Calu3 (cell line): ENCODE results near the gene SLC52A3. TPM values are rescaled to one million over a fixed set of nuclear protein-coding genes. Genes with fewer than 3 reads are reported as not detected.

Source experiments
- BruUV-seq: library from RNA; stranded (reverse); fragments of 400-500 nt; replicated peaks from 2 replicates; lab custom pipeline; 2021; lab: Mats Ljungman, UMichigan
- CTCF ChIA-PET: fragments of 300-600 bp; sonication (Branson Sonifier 250); formaldehyde crosslinking; loops from one replicate; lab custom pipeline; 2022; ENCODE audit warnings: antibody characterized with exemption; lab: Charles Lee
- DNase-seq: peaks from one replicate; pipeline ENCODE4 v3.0.0; 2022
- H3K27ac Mint-ChIP-seq: one replicate; pipeline ENCODE4 v1.8.0; 2022; ENCODE audit warnings: mixed read lengths; ENCODE audit not compliant: unreplicated experiment
- H3K27me3 Mint-ChIP-seq: one replicate; pipeline ENCODE4 v1.8.0; 2022; ENCODE audit warnings: mixed read lengths; ENCODE audit not compliant: unreplicated experiment
- H3K36me3 Mint-ChIP-seq: one replicate; pipeline ENCODE4 v1.8.0; 2022; ENCODE audit warnings: mild to moderate bottlenecking, moderate library complexity, mixed read lengths; ENCODE audit not compliant: insufficient read depth, unreplicated experiment
- H3K4me1 Mint-ChIP-seq: one replicate; pipeline ENCODE4 v1.8.0; 2022; ENCODE audit warnings: mild to moderate bottlenecking, low read depth, mixed read lengths; ENCODE audit not compliant: unreplicated experiment
- H3K4me3 Mint-ChIP-seq: one replicate; pipeline ENCODE4 v1.8.0; 2022; ENCODE audit warnings: mild to moderate bottlenecking, low read depth, moderate library complexity, mixed read lengths; ENCODE audit not compliant: unreplicated experiment
- H3K9me3 Mint-ChIP-seq: one replicate; pipeline ENCODE4 v1.8.0; 2022; ENCODE audit warnings: low read depth, mixed read lengths; ENCODE audit not compliant: unreplicated experiment
- intact Hi-C: fragments of 100-400 bp; cut with micrococcal nuclease; formaldehyde crosslinking; loops from one replicate; pipeline ENCODE4 v1.10.0; 2022; ENCODE audit not compliant: unreplicated experiment
- total RNA-seq: library from RNA; stranded (reverse); gene quantifications from 2 replicates; pipeline ENCODE4 v1.2.3, GENCODE V29; 2022
- TF ChIP-seq, protein P1 (sequence below): fragments of 200-600 bp; IDR thresholded peaks from one replicate; pipeline ENCODE4 v1.8.0; 2022; ENCODE audit warnings: antibody characterized with exemption; ENCODE audit not compliant: unreplicated experiment

Gene SLC52A3
- total RNA-seq, 1 experiment from 2014 or later, result 11.1 TPM

DNA sequence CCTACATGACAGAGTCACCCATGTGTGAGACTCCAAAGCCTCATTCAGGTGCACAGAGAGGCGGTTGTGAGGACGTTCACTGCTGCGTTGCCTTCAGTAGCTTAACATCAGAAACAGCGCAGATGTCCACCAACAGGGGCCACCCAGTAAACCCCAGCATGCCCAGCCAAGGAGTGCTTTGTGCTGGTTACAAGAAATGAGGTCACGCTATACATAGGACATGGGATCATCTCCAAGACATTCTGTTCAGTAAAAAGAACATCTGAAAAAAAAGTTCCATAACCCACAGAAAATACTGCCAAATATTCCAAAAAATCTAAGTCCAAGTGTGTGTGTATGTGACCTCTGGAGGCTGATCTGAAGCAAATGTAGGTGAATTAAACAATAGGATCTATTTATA is 16.0 kb downstream of the SLC52A3 start:
- peaks cover 8% of the 10 kb centered on the region for H3K4me1 Mint-ChIP-seq
- CTCF ChIA-PET, result interaction anchor here (0.7 kb wide), 1 partner anchor 234 kb away, joined by 4 read pairs; no protein-coding TSS in a partner anchor
- no peak for DNase-seq
- H3K36me3 Mint-ChIP-seq, result peaks cover 4% of the 10 kb centered on the region
- no peaks in the 10 kb centered on the region for H3K9me3 Mint-ChIP-seq
- no peaks in the 10 kb centered on the region for H3K27me3 Mint-ChIP-seq
- TF ChIP-seq, protein P1, sequence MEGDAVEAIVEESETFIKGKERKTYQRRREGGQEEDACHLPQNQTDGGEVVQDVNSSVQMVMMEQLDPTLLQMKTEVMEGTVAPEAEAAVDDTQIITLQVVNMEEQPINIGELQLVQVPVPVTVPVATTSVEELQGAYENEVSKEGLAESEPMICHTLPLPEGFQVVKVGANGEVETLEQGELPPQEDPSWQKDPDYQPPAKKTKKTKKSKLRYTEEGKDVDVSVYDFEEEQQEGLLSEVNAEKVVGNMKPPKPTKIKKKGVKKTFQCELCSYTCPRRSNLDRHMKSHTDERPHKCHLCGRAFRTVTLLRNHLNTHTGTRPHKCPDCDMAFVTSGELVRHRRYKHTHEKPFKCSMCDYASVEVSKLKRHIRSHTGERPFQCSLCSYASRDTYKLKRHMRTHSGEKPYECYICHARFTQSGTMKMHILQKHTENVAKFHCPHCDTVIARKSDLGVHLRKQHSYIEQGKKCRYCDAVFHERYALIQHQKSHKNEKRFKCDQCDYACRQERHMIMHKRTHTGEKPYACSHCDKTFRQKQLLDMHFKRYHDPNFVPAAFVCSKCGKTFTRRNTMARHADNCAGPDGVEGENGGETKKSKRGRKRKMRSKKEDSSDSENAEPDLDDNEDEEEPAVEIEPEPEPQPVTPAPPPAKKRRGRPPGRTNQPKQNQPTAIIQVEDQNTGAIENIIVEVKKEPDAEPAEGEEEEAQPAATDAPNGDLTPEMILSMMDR, result no peak
- intact Hi-C loops, result no loop called here
- H3K27ac Mint-ChIP-seq, result no peak overlapping the region
- H3K4me3 Mint-ChIP-seq, result no peak overlapping the region
- no TSS peak for BruUV-seq

DNA sequence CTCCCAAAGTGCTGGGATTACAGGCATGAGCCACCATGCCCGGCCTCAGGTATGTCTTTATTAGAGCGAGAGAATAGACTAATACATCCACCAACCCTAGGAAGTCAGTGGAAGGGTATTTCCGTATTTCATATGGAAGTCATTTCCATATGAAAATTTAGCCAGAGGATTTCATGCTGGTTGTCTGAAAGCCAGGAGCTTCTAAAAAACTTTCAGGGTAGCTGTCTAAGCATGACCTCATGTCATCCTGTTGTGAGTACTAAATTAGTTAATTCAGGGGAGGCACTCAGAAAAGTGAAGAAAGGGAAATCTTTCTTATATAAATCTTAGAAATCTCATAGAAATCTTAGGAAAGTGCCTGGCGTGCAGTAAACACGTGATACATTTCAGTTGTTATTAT is 16.5 kb downstream of the SLC52A3 start:
- no peaks in the 10 kb centered on the region for H3K27me3 Mint-ChIP-seq
- intact Hi-C loops, result no loop called here
- H3K36me3 Mint-ChIP-seq, result peaks cover 4% of the 10 kb centered on the region
- no peak overlapping the region for H3K27ac Mint-ChIP-seq
- DNase-seq, result no peak
- CTCF ChIA-PET, result no interaction called here
- no peak overlapping the region for H3K4me3 Mint-ChIP-seq
- H3K9me3 Mint-ChIP-seq, result no peaks in the 10 kb centered on the region
- peaks cover 8% of the 10 kb centered on the region for H3K4me1 Mint-ChIP-seq
- TF ChIP-seq, protein P1, result no peak
- no TSS peak for BruUV-seq

DNA sequence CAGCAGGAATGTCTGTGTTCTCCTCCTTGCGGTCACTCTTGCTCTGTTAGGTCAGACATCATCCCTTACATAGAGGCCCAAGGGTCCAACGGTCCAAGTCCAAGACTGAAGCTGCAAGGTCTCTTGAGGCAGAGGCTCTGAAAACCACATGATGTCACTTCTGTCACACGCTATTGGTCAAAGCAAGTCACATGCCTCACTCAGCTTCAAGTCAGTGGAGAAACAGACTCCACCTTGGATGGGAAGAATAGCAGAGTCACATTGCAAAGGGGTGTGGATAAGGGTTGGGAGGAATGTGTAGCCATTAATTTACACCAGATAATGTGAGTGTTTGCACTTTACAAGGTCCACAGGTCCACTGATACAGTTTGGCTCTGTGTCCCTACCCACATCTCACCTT is 17.5 kb downstream of the SLC52A3 start:
- TF ChIP-seq, protein P1, result no peak
- no peak overlapping the region for H3K27ac Mint-ChIP-seq

DNA sequence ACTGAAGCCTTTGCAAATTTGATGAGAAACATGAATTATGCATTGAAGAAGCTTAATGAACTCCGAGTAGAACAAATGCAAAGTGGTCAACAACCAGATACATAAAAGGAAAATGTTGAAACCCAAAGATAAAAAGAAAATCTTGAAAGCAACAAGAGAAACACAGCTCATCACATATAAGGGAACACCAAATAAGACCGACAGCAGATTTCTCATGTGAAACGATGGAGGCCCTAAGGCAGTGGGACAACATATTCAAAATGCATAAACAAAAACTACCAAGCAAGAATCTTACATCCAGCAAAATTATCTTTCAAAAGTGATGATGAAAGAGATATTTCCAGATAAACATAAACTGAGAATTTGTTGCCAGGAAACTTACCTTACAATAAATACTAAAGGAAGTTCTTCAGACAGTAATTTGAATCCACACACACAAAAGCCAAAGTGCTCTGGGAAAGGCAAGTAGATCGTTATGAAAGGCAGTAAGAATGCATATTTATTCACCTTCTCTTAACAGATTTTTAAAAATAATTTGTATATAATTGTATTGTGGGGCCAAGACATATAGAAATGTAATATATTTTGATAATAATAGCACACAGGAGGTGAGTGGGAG is 22.5 kb downstream of the SLC52A3 start:
- TF ChIP-seq, protein P1, result no peak
- no peak overlapping the region for H3K27ac Mint-ChIP-seq
- no peaks in the 10 kb centered on the region for H3K36me3 Mint-ChIP-seq
- intact Hi-C loops, result no loop called here
- H3K27me3 Mint-ChIP-seq, result peaks cover 10% of the 10 kb centered on the region
- peaks cover 7% of the 10 kb centered on the region for H3K9me3 Mint-ChIP-seq
- H3K4me3 Mint-ChIP-seq, result no peak overlapping the region
- no peak for DNase-seq
- no TSS peak for BruUV-seq
- H3K4me1 Mint-ChIP-seq, result no peaks in the 10 kb centered on the region
- CTCF ChIA-PET, result no interaction called here

More for the DNA sequence above, 17.5 kb downstream of the SLC52A3 start:
- CTCF ChIA-PET, result no interaction called here
- no peak for DNase-seq
- no peaks in the 10 kb centered on the region for H3K9me3 Mint-ChIP-seq
- peaks cover 8% of the 10 kb centered on the region for H3K4me1 Mint-ChIP-seq
- H3K36me3 Mint-ChIP-seq, result peaks cover under 1% of the 10 kb centered on the region
- no peaks in the 10 kb centered on the region for H3K27me3 Mint-ChIP-seq
- no TSS peak for BruUV-seq
- no peak overlapping the region for H3K4me3 Mint-ChIP-seq
- intact Hi-C loops, result no loop called here
